ENCODE data around the gene WDR49. TPM values are rescaled to one million over a fixed set of nuclear protein-coding genes. Genes with fewer than 3 reads are reported as not detected.

WDR49 gene
- total RNA-seq, 1 experiment from 2014 or later = 1.3 TPM

- H3K27ac Mint-ChIP-seq = no peak overlapping the region
These were observed 47.2 kb upstream of the WDR49 start for GRCh38 chr3:167700926-167701325.

More at GRCh38 chr3:167700926-167701325, 47.2 kb upstream of the WDR49 start:
- H3K27me3 ChIP-seq (ENCODE audit: insufficient read depth, low read length) = no peaks in the 10 kb centered on the region
- H3K4ac ChIP-seq (ENCODE audit: low read depth, low read length) = no peak overlapping the region
- no peaks in the 10 kb centered on the region for H4K20me1 ChIP-seq (ENCODE audit: control insufficient read depth, insufficient read depth, insufficient read length)
- H3K79me2 ChIP-seq (ENCODE audit: insufficient read depth, low read length) = peaks cover 2% of the 10 kb centered on the region; the same call in 1 of the 2 replicates
- no peaks in the 10 kb centered on the region for H3K23me2 ChIP-seq (ENCODE audit: insufficient read length, low read depth, low read length, poor library complexity, severe bottlenecking)
- TF ChIP-seq, protein P1, sequence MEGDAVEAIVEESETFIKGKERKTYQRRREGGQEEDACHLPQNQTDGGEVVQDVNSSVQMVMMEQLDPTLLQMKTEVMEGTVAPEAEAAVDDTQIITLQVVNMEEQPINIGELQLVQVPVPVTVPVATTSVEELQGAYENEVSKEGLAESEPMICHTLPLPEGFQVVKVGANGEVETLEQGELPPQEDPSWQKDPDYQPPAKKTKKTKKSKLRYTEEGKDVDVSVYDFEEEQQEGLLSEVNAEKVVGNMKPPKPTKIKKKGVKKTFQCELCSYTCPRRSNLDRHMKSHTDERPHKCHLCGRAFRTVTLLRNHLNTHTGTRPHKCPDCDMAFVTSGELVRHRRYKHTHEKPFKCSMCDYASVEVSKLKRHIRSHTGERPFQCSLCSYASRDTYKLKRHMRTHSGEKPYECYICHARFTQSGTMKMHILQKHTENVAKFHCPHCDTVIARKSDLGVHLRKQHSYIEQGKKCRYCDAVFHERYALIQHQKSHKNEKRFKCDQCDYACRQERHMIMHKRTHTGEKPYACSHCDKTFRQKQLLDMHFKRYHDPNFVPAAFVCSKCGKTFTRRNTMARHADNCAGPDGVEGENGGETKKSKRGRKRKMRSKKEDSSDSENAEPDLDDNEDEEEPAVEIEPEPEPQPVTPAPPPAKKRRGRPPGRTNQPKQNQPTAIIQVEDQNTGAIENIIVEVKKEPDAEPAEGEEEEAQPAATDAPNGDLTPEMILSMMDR (conservative IDR thresholded peaks at IDR 0.05) = no peak
- no peak overlapping the region for H2BK15ac ChIP-seq (ENCODE audit: low read depth, low read length)
- H4K5ac ChIP-seq (ENCODE audit: insufficient read length, low read depth, low read length) = no peak overlapping the region
- peaks cover 0 to 3% of the 10 kb centered on the region in 2 experiments; a peak in 1 of 4 replicates for H3K4me1 Mint-ChIP-seq
- H2BK5ac ChIP-seq (ENCODE audit: insufficient read length, low read length) = no peak overlapping the region
- no peak overlapping the region for H2BK12ac ChIP-seq (ENCODE audit: insufficient read length, low read depth, low read length)
- no peak overlapping the region for H3K14ac ChIP-seq (ENCODE audit: insufficient read depth, low read length)
- peaks cover 6% of the 10 kb centered on the region for H3K79me1 ChIP-seq (ENCODE audit: insufficient read depth, low read depth, low read length, poor library complexity, severe bottlenecking)
- no peak overlapping the region for H3T11ph ChIP-seq (ENCODE audit: low read length)
- no peak overlapping the region for H3K9ac ChIP-seq (ENCODE audit: extremely low read depth, insufficient read length, low read length)
- no peak overlapping the region for H2BK120ac ChIP-seq (ENCODE audit: low read depth, low read length, poor library complexity, severe bottlenecking)
- H2BK20ac ChIP-seq (ENCODE audit: low read depth, low read length, poor library complexity, severe bottlenecking) = no peak overlapping the region
- H2AK5ac ChIP-seq (ENCODE audit: insufficient read length, low read length) = no peak overlapping the region
- H3K4me3 Mint-ChIP-seq = no peak overlapping the region
- no peak overlapping the region for H3K4me2 ChIP-seq (ENCODE audit: insufficient read depth, insufficient read length, low read length)
- H3K27me3 Mint-ChIP-seq (ENCODE audit: low read depth) = no peaks in the 10 kb centered on the region
- no peak for DNase-seq
- H3K9me3 ChIP-seq (ENCODE audit: control insufficient read depth, low read depth, low read length) = no peaks in the 10 kb centered on the region
- H3K23ac ChIP-seq (ENCODE audit: insufficient read length, low read depth, low read length) = no peak overlapping the region
- H2AFZ ChIP-seq (ENCODE audit: low read length) = no peak overlapping the region
- H3K4me1 ChIP-seq (ENCODE audit: insufficient read depth, low read length) = no peaks in the 10 kb centered on the region
- H3K36me3 Mint-ChIP-seq (ENCODE audit: insufficient read depth in 1 of 3, low read depth in 3 of 3) = peaks cover 0 to 19% (median 4%) of the 10 kb centered on the region in 3 experiments; a peak in 5 of 7 replicates
- no peaks in the 10 kb centered on the region for H3K9me3 Mint-ChIP-seq
- H3K56ac ChIP-seq (ENCODE audit: insufficient read length, low read depth, low read length) = no peak overlapping the region
- no CpG with 5 or more reads among the region's 2 CpGs for WGBS (ENCODE audit: extremely low coverage, insufficient read length, low lambda C conversion rate)
- no peak overlapping the region for H4K8ac ChIP-seq (replicated peaks; ENCODE audit: insufficient read length, low read depth, low read length)
- no peak overlapping the region for H4K91ac ChIP-seq (ENCODE audit: insufficient read length, low read depth, low read length)
- no peak overlapping the region for H3K18ac ChIP-seq (ENCODE audit: insufficient read length, low read depth, low read length)
- H3K27ac ChIP-seq (ENCODE audit: insufficient read length, low read depth, low read length) = no peak overlapping the region

All from H9 (cell line).